ENCODE measurements around the gene ATL1.

The ATL1 gene

DNA sequence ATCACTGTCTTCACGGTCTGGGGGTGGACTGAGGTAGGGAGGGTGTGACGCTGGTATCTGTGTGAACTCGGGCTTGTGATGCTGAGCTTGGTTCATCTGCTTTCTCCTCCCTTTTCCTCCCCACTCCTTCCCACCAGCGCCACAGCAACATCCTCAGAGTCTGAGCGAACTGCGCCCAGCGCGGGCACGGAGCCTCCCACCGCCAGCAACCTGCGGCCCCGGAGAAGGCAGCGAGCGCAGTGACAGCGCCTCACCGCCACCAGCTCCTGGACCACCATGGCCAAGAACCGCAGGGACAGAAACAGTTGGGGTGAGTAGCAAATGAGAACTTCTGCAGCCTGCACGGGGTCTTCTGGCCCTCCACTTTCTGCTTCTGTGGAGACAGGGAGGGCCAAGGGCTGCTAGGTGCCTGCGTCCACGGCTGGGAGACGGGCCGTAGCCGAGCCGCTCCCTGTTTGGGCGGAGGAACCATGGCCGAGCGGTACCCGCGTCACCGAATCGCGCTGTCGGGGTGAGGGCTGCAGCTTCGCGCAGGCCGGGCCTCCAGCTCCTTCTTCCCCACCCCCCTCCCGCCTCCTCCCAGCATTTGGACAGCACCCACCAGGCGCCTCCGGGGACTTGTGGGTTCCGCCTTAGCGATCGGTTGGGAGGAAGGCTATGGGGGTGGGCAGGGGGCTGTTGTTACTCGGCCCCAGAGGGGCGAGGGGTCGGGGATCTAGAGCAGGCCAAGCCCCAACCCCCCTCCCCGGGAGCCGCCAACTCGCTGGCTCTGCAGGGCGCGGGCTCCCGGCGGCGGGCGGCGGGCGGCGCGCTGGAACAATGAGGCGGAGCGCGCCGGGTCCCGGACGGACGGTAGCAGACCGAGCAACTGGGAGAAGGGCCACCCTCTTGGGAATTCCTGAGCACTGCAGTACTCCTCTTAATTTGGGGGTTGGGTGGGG, at the start of gene ATL1:
Gene ATL1 (plus strand): TSS at position 156 of the 941 bp plus-strand sequence. CDS start 121 bp downstream, at position 277.
- DNase-seq: peak; percentile 77
- in situ Hi-C loops (cut with HindIII; ENCODE audit: low pct_ligation_motif_present, low pct_unique_long_range_greater_than_20kb, low sequenced_read_pairs): no loop called here

GRCh38 chr14:50510157-50510556, 49.8 kb upstream of the ATL1 start:
- in situ Hi-C loops (cut with HindIII; ENCODE audit: low pct_ligation_motif_present, low pct_unique_long_range_greater_than_20kb, low sequenced_read_pairs): no loop called here
- DNase-seq: no peak

DNA sequence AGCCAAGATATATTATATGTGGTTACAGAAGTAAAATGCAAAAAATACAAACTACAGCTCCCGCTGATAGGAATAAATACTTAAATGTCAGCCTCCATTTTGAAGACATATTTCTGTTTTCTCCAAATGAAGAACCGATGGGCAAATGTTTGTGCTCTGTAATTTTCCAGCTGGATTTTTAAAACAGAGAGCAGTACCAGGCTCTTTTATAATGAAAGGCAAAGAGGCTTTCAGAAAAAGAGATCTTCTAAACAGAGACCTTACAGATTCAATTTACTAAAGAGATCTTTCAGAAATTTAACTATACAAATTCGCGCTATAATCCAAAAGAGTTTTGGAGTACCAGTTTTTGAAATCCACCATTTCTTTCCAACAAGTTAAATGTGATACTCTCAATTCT, 47.5 kb upstream of the ATL1 start:
- in situ Hi-C loops (cut with HindIII; ENCODE audit: low pct_ligation_motif_present, low pct_unique_long_range_greater_than_20kb, low sequenced_read_pairs): no loop called here
- DNase-seq: no peak

- in situ Hi-C loops (cut with HindIII; ENCODE audit: low pct_ligation_motif_present, low pct_unique_long_range_greater_than_20kb, low sequenced_read_pairs): no loop called here
- no peak for DNase-seq
These were observed 43.9 kb upstream of the ATL1 start for GRCh38 chr14:50516091-50516490.

DNA sequence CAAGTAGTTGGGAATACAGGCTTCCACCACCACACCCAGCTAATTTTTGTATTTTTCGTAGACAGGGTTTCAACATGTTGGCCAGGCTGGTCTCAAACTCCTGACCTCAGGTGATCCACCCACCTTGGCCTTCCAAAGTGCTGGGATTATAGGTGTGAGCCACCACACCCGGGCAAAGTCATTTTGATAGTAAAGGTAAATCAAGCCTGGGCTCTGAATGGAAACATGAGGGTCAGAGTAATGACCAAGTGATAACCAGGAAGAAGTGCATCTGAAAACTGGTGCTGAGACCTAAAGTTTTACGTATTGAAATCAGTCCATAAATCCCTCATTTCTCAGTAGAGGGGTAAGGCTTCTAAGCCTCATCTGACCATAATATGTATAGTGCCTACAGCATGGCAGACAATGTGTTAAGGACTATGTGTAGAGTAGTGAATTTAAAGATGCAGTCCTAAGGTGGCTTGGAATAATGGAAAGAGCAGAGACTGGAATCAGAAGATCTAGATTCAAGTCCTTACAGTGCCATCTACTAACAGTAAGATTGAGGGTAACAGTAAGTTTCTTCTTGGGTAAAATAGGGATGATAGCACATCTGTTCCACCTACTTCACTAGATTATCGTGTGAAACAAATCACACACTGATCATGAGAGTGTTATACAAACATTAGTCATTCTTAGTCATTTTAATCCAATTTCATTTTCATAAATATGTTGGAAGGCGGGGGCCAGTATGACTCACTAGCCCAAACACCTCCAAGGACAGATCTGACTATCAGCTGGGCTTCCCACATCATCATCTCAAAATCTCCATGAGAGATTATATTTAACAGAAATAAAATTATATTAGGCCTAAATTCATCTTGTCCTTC, 38.8 kb upstream of the ATL1 start:
- DNase-seq: no peak
- in situ Hi-C loops (cut with HindIII; ENCODE audit: low pct_ligation_motif_present, low pct_unique_long_range_greater_than_20kb, low sequenced_read_pairs): no loop called here

DNA sequence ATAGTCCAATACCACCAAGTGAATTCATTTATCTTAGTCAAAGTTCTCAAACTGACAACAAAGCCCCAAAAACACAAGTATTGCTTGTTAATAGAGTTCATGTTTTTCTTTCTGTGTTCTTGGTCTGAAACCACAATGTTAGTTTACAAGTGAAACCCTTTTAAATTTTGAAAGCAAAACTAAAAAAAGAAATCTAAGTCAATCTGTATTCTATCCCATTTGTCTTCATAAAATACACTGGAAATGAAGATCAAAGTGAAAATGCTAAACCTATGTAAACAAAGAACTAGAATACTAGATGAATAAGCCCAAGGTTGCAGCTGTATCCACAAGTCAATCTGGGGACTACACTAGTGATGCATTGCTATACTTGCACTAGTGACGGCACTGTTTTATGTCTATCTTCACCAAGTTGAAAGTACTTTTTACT, 38.0 kb upstream of the ATL1 start:
- DNase-seq: no peak
- in situ Hi-C loops (cut with HindIII; ENCODE audit: low pct_ligation_motif_present, low pct_unique_long_range_greater_than_20kb, low sequenced_read_pairs): no loop called here

GRCh38 chr14:50523271-50524041, 36.5 kb upstream of the ATL1 start:
- in situ Hi-C loops (cut with HindIII; ENCODE audit: low pct_ligation_motif_present, low pct_unique_long_range_greater_than_20kb, low sequenced_read_pairs): no loop called here
- no peak for DNase-seq

DNA sequence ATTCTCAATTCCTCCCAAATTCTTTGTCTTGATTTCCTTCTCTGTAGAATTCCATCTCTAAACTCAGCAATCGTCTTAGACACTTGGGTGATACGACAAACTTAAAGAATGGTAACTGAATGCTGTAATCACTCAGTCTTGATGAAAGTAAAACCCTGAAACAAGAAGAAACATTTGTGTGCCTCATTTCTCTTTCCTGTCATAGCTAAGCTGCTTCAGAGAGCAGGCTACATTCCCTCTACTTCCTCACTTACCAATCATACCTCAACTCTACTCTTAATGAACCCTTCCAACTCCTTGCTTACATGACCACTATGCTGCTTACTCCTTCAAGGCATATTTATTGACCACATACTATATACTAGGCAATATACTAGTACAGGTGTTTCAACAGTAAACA, 35.9 kb upstream of the ATL1 start:
- DNase-seq: no peak
- in situ Hi-C loops (cut with HindIII; ENCODE audit: low pct_ligation_motif_present, low pct_unique_long_range_greater_than_20kb, low sequenced_read_pairs): no loop called here

DNA sequence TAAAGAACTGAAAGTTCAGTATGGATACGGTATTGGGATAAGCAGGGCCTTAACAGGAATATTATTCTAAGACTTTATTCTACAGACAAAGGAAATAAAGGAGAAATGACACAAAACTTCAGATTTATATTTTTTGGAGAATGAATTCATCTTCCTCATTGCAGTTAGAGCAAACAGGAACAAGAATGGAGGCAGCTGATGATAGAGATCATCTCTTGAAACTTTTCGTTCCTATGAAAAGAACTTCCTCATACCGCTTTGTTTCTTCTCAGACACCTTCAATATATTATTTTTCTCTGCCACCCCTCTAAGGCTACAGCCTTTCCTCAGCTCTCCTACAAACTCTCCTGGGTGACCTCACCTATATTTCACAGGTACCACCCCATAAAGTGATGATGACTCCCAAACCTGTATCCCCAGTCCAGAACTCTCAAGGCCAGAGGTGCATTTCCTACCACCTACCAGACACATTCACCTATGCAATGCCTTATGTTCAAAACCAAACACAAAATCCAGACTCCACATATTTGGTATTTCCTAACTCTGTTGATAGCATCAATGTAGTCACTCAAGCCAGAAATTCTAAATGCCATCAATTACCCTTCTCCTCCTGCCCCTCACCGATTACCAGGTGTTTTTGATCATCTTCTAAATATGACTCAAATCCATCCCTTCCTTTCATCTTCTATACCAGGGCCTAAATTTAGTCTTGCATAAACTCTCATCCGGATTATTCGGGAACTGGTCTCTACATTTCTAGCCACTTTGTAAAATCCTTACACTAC, 35.0 kb upstream of the ATL1 start:
- DNase-seq: no peak
- in situ Hi-C loops (cut with HindIII; ENCODE audit: low pct_ligation_motif_present, low pct_unique_long_range_greater_than_20kb, low sequenced_read_pairs): no loop called here

GRCh38 chr14:50528000-50528399, 31.9 kb upstream of the ATL1 start:
- in situ Hi-C loops (cut with HindIII; ENCODE audit: low pct_ligation_motif_present, low pct_unique_long_range_greater_than_20kb, low sequenced_read_pairs): no loop called here
- no peak for DNase-seq

DNA sequence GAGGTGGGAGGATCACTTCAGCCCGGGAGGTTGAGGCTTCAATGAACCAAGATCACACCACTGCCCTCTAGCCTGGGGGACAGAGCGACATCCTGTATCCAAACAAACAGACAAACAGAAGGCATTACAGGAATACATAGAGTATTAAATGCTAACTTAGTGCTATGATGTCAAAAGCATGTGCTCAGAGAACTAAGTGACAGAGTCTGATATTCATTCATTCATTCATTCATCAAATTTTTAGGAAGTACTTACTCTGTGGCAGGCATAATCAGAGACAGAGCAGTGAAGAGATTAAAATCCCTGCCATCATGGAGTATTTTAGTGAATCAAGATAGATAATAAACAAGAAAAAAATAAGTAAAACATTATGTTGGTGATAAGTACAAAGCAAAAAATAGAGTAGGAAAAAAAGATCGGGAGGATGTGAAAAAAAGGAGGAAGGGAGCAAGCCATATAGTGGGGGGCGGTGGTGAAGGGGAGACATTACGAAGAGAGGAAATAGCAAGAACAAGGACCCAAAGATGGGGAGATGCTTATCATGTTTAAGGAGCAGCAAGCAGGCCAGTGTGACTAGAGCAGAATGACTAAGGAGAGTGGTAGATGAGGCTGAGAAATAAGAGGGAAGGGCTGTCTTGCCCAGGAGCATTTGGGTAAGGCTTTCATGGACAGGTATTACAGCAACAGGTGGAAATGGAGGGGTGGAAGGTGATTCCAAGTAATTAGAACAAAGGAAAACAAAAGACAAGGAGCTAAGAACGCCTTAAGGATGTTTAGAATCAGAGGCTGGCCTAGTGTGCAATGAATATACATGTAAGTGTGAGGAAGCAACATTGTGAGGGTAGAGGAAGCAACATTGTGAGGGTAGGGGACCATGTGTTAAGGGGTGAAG, 30.4 kb upstream of the ATL1 start:
- no peak for DNase-seq
- in situ Hi-C loops (cut with HindIII; ENCODE audit: low pct_ligation_motif_present, low pct_unique_long_range_greater_than_20kb, low sequenced_read_pairs): no loop called here

- DNase-seq: peak; percentile 24
- in situ Hi-C loops (cut with HindIII; ENCODE audit: low pct_ligation_motif_present, low pct_unique_long_range_greater_than_20kb, low sequenced_read_pairs): no loop called here
These were observed 29.6 kb upstream of the ATL1 start for GRCh38 chr14:50530358-50530757.

- in situ Hi-C loops (cut with HindIII; ENCODE audit: low pct_ligation_motif_present, low pct_unique_long_range_greater_than_20kb, low sequenced_read_pairs): no loop called here
- no peak for DNase-seq
These were observed 29.1 kb upstream of the ATL1 start for GRCh38 chr14:50530794-50531365.

DNA sequence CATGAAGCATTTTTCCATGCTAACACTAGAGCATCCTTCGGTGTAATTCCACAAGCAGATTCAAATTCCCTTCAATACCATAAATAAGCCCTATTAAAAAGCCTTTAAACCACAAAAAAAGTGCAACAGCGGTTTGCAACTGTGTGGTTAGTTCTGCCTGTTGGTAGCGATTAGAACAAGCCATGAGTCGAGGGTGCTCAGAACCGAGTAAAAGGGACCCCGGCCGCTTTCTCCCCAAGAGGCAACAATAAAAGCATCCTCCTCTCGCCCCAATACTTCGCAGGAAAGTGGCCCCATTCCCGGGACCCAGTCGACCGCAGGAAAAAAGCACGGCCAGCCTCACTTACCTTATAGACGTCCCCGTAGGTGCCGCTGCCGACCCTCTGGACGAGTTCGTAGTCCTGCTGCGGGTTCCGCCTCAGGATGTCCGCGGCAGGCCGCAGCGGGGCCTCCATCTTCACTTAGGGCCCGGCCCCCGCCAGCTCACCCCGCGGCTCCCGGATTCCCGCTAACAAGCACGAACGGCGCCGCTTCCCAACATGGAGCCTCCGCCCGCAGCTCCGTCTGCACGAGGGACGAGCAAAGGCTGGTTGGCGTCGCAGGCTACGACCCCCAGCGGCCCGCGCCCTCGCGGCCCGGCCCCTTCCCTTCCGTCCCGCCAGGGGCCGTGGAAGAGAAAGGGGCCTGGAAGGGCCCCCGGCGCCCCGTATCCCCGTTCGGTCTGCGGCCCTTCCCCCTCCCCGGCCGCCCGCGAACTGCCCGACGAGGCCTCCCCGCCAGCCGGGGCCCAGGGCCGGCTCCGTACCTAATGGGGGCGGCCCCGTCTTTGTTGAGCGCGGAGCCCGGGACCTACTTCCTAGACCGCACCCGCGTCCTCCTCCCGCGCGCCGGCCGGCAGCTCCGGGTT, 28.1 kb upstream of the ATL1 start:
- DNase-seq: peak; percentile 54
- in situ Hi-C loops (cut with HindIII; ENCODE audit: low pct_ligation_motif_present, low pct_unique_long_range_greater_than_20kb, low sequenced_read_pairs): no loop called here

- DNase-seq: peak; percentile 89
- in situ Hi-C loops (cut with HindIII; ENCODE audit: low pct_ligation_motif_present, low pct_unique_long_range_greater_than_20kb, low sequenced_read_pairs): no loop called here
These were observed 27.3 kb upstream of the ATL1 start, which contains the start of gene MAP4K5 for GRCh38 chr14:50532502-50533240. Gene MAP4K5 (minus strand): TSS chr14:50532569. CDS start chr14:50532049, 520 bp downstream.

All from ACHN (cell line).